LNCaP clone FGC (cell line): ENCODE data around the gene DNAJB8.

Experiments
- DNase-seq: peaks from one replicate; pipeline ENCODE4 v3.0.0-alpha.2; 2011; ENCODE audit warnings: low read depth
- H3K4me3 ChIP-seq: 2 replicates; pipeline ENCODE4 v1.5.1; 2011; ENCODE audit warnings: mild to moderate bottlenecking, low read depth, low read length, control low read depth
- CTCF ChIP-seq: IDR thresholded peaks from 2 replicates; pipeline ENCODE4 v1.5.1; 2012; ENCODE audit warnings: mild to moderate bottlenecking; ENCODE audit not compliant: control insufficient read depth, insufficient read depth; ENCODE audit errors: extremely low read depth

The DNAJB8 gene

GRCh38 chr3:128461731-128462130, 5.0 kb downstream of the DNAJB8 start:
- no peak for TF ChIP-seq CTCF
- no peak for DNase-seq

GRCh38 chr3:128459461-128459820, 7.2 kb downstream of the DNAJB8 start:
- no peak for DNase-seq
- H3K4me3 ChIP-seq: no peak overlapping the region
- no peak for TF ChIP-seq CTCF

More at GRCh38 chr3:128461731-128462130, 5.0 kb downstream of the DNAJB8 start:
- H3K4me3 ChIP-seq: no peak overlapping the region

- H3K4me3 ChIP-seq: no peak overlapping the region
- DNase-seq: no peak
- TF ChIP-seq CTCF: no peak
Measured at GRCh38 chr3:128458746-128459460, 7.8 kb downstream of the DNAJB8 start.

GRCh38 chr3:128457937-128458336, 8.8 kb downstream of the DNAJB8 start:
- TF ChIP-seq CTCF: no peak

GRCh38 chr3:128456776-128457715, 9.6 kb downstream of the DNAJB8 start:
- H3K4me3 ChIP-seq: no peak overlapping the region
- DNase-seq: no peak
- no peak for TF ChIP-seq CTCF

More at GRCh38 chr3:128457937-128458336, 8.8 kb downstream of the DNAJB8 start:
- no peak for DNase-seq
- no peak overlapping the region for H3K4me3 ChIP-seq

- no peak for DNase-seq
- H3K4me3 ChIP-seq: no peak overlapping the region
- TF ChIP-seq CTCF: no peak
Measured at GRCh38 chr3:128455786-128456748, 10.6 kb downstream of the DNAJB8 start.
